Measurements from ENCODE around the gene PRLH.

PRLH gene

GRCh38 chr2:237549643-237550415, 16.5 kb upstream of the PRLH start:
- 80% methylated on average over 17 of the region's 17 CpGs for WGBS, 2 experiments
- H3K36me3 ChIP-seq (ENCODE audit: control insufficient read depth, insufficient read depth, low read length), result no peaks in the 10 kb centered on the region
- H3K9me3 ChIP-seq (ENCODE audit: control insufficient read depth, low read length), result no peaks in the 10 kb centered on the region

DNA sequence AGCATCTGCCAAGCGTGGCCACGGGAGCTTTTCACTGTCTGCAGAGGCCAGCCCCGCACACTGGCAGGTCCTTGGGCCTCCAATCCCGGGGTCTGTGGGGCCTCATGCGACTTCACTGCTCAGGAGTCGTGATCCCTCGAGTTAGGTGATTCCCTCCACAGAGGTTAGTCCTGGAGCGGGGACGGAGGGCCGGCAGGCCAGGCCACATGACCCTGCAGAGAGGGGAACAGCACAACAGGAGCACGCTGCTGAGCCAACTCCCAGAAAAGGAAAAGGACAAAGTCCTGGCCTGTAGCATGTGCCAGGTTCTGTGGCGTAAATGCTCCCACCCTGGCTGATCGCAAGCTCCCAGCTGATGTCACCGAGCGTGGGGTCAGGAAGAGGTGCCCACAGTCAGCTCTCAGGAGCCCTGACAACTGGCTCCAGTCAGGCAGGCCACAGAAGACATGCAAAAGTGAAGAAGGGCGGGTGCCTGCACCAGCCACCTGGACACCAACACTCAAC, 15.3 kb upstream of the PRLH start:
- no peaks in the 10 kb centered on the region for H3K27me3 ChIP-seq (ENCODE audit: control insufficient read depth, insufficient read depth, low read length, poor library complexity, severe bottlenecking)
- H3K36me3 ChIP-seq (ENCODE audit: control insufficient read depth, insufficient read depth, low read length), result no peaks in the 10 kb centered on the region

More at GRCh38 chr2:237549643-237550415, 16.5 kb upstream of the PRLH start:
- Histone ChIP-seq H3K4me1 (ENCODE audit: control insufficient read depth, insufficient read depth, low read length) (no peaks in the 10 kb centered on the region), H3K4me3 (ENCODE audit: insufficient read depth, low read depth, low read length) (no peak overlapping the region), H3K27ac (ENCODE audit: insufficient read depth, low read depth, low read length, poor library complexity, severe bottlenecking) (no peak overlapping the region), H3K27me3 (ENCODE audit: control insufficient read depth, insufficient read depth, low read length, poor library complexity, severe bottlenecking) (no peaks in the 10 kb centered on the region)

GRCh38 chr2:237552908-237553307, 13.5 kb upstream of the PRLH start:
- WGBS, 2 experiments, result 85 to 90% methylated on average over 6 of the region's 6 CpGs
- Histone ChIP-seq H3K36me3 (ENCODE audit: control insufficient read depth, insufficient read depth, low read length) (no peaks in the 10 kb centered on the region), H3K4me3 (ENCODE audit: insufficient read depth, low read depth, low read length) (no peak overlapping the region), H3K9me3 (ENCODE audit: control insufficient read depth, low read length) (no peaks in the 10 kb centered on the region), H3K4me1 (ENCODE audit: control insufficient read depth, insufficient read depth, low read length) (no peaks in the 10 kb centered on the region), H3K27ac (ENCODE audit: insufficient read depth, low read depth, low read length, poor library complexity, severe bottlenecking) (no peak overlapping the region), H3K27me3 (ENCODE audit: control insufficient read depth, insufficient read depth, low read length, poor library complexity, severe bottlenecking) (no peaks in the 10 kb centered on the region)

More for the DNA sequence above, 15.3 kb upstream of the PRLH start:
- Histone ChIP-seq H3K4me3 (ENCODE audit: insufficient read depth, low read depth, low read length) (no peak overlapping the region), H3K4me1 (ENCODE audit: control insufficient read depth, insufficient read depth, low read length) (no peaks in the 10 kb centered on the region), H3K27ac (ENCODE audit: insufficient read depth, low read depth, low read length, poor library complexity, severe bottlenecking) (no peak overlapping the region), H3K9me3 (ENCODE audit: control insufficient read depth, low read length) (no peaks in the 10 kb centered on the region)
- WGBS, 2 experiments, result 92 to 94% methylated on average over 16 of the region's 16 CpGs

- Histone ChIP-seq H3K27me3 (ENCODE audit: control insufficient read depth, insufficient read depth, low read length, poor library complexity, severe bottlenecking) (no peaks in the 10 kb centered on the region), H3K4me1 (ENCODE audit: control insufficient read depth, insufficient read depth, low read length) (no peaks in the 10 kb centered on the region), H3K4me3 (ENCODE audit: insufficient read depth, low read depth, low read length) (no peak overlapping the region), H3K27ac (ENCODE audit: insufficient read depth, low read depth, low read length, poor library complexity, severe bottlenecking) (no peak overlapping the region), H3K9me3 (ENCODE audit: control insufficient read depth, low read length) (no peaks in the 10 kb centered on the region), H3K36me3 (ENCODE audit: control insufficient read depth, insufficient read depth, low read length) (no peaks in the 10 kb centered on the region)
- WGBS, 2 experiments, result 85% methylated on average over 7 of the region's 7 CpGs
Measured at GRCh38 chr2:237553948-237554347, 12.4 kb upstream of the PRLH start.

- H3K36me3 ChIP-seq (ENCODE audit: control insufficient read depth, insufficient read depth, low read length), result no peaks in the 10 kb centered on the region
- no peak overlapping the region for H3K27ac ChIP-seq (ENCODE audit: insufficient read depth, low read depth, low read length, poor library complexity, severe bottlenecking)
- H3K9me3 ChIP-seq (ENCODE audit: control insufficient read depth, low read length), result no peaks in the 10 kb centered on the region
- H3K27me3 ChIP-seq (ENCODE audit: control insufficient read depth, insufficient read depth, low read length, poor library complexity, severe bottlenecking), result no peaks in the 10 kb centered on the region
- WGBS, 2 experiments, result 92% methylated on average over 1 of the region's 1 CpG; no CpG with 5 or more reads in 1 of the 2 experiments
- no peak overlapping the region for H3K4me3 ChIP-seq (ENCODE audit: insufficient read depth, low read depth, low read length)
- no peaks in the 10 kb centered on the region for H3K4me1 ChIP-seq (ENCODE audit: control insufficient read depth, insufficient read depth, low read length)
Measured at GRCh38 chr2:237555560-237555959, 10.8 kb upstream of the PRLH start.

GRCh38 chr2:237556773-237557632, 9.4 kb upstream of the PRLH start:
- no peak overlapping the region for H3K27ac ChIP-seq (ENCODE audit: insufficient read depth, low read depth, low read length, poor library complexity, severe bottlenecking)
- H3K36me3 ChIP-seq (ENCODE audit: control insufficient read depth, insufficient read depth, low read length), result no peaks in the 10 kb centered on the region
- H3K4me3 ChIP-seq (ENCODE audit: insufficient read depth, low read depth, low read length), result no peak overlapping the region
- no peaks in the 10 kb centered on the region for H3K27me3 ChIP-seq (ENCODE audit: control insufficient read depth, insufficient read depth, low read length, poor library complexity, severe bottlenecking)
- H3K4me1 ChIP-seq (ENCODE audit: control insufficient read depth, insufficient read depth, low read length), result no peaks in the 10 kb centered on the region
- WGBS, 2 experiments, result 75 to 80% methylated on average over 11 of the region's 11 CpGs
- H3K9me3 ChIP-seq (ENCODE audit: control insufficient read depth, low read length), result no peaks in the 10 kb centered on the region

- Histone ChIP-seq H3K4me3 (ENCODE audit: insufficient read depth, low read depth, low read length) (no peak overlapping the region), H3K27ac (ENCODE audit: insufficient read depth, low read depth, low read length, poor library complexity, severe bottlenecking) (no peak overlapping the region), H3K27me3 (ENCODE audit: control insufficient read depth, insufficient read depth, low read length, poor library complexity, severe bottlenecking) (no peaks in the 10 kb centered on the region), H3K4me1 (ENCODE audit: control insufficient read depth, insufficient read depth, low read length) (no peaks in the 10 kb centered on the region), H3K36me3 (ENCODE audit: control insufficient read depth, insufficient read depth, low read length) (no peaks in the 10 kb centered on the region), H3K9me3 (ENCODE audit: control insufficient read depth, low read length) (no peaks in the 10 kb centered on the region)
- 83 to 84% methylated on average over 4 of the region's 4 CpGs for WGBS, 2 experiments
Measured at GRCh38 chr2:237557633-237558015, 8.8 kb upstream of the PRLH start.

- 86 to 88% methylated on average over 22 of the region's 22 CpGs for WGBS, 2 experiments
- no peaks in the 10 kb centered on the region for H3K27me3 ChIP-seq (ENCODE audit: control insufficient read depth, insufficient read depth, low read length, poor library complexity, severe bottlenecking)
- no peak overlapping the region for H3K4me3 ChIP-seq (ENCODE audit: insufficient read depth, low read depth, low read length)
- H3K27ac ChIP-seq (ENCODE audit: insufficient read depth, low read depth, low read length, poor library complexity, severe bottlenecking), result no peak overlapping the region
- H3K9me3 ChIP-seq (ENCODE audit: control insufficient read depth, low read length), result no peaks in the 10 kb centered on the region
- no peaks in the 10 kb centered on the region for H3K4me1 ChIP-seq (ENCODE audit: control insufficient read depth, insufficient read depth, low read length)
- no peaks in the 10 kb centered on the region for H3K36me3 ChIP-seq (ENCODE audit: control insufficient read depth, insufficient read depth, low read length)
Measured at GRCh38 chr2:237558961-237559641, 7.3 kb upstream of the PRLH start.

DNA sequence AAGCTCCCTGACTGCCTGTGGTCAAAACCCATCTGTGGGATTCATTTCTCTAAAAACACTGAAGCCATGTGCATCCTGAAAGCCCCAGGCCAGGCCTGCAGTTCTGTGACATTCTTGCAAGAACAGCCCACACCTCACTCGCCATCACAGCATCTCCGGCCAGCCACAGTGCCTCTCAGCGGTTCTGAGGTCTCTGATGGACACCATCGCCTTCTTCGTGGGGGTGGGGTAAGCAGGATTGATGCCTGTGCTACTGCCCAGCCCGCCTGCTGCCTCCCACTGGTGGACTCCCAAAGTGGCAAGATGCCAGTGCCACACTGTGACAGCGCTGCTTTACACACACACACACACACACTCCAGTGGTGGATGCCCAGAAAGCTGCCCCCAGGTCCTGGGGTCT, 5.2 kb upstream of the PRLH start:
- H3K4me1 ChIP-seq (ENCODE audit: control insufficient read depth, insufficient read depth, low read length), result no peaks in the 10 kb centered on the region
- WGBS, 2 experiments, result 90 to 93% methylated on average over 7 of the region's 7 CpGs
- no peak overlapping the region for H3K4me3 ChIP-seq (ENCODE audit: insufficient read depth, low read depth, low read length)
- no peak overlapping the region for H3K27ac ChIP-seq (ENCODE audit: insufficient read depth, low read depth, low read length, poor library complexity, severe bottlenecking)
- H3K27me3 ChIP-seq (ENCODE audit: control insufficient read depth, insufficient read depth, low read length, poor library complexity, severe bottlenecking), result no peaks in the 10 kb centered on the region
- H3K36me3 ChIP-seq (ENCODE audit: control insufficient read depth, insufficient read depth, low read length), result no peaks in the 10 kb centered on the region
- no peaks in the 10 kb centered on the region for H3K9me3 ChIP-seq (ENCODE audit: control insufficient read depth, low read length)

- H3K4me1 ChIP-seq (ENCODE audit: control insufficient read depth, insufficient read depth, low read length), result no peaks in the 10 kb centered on the region
- no peak overlapping the region for H3K27ac ChIP-seq (ENCODE audit: insufficient read depth, low read depth, low read length, poor library complexity, severe bottlenecking)
- no peaks in the 10 kb centered on the region for H3K36me3 ChIP-seq (ENCODE audit: control insufficient read depth, insufficient read depth, low read length)
- 43 to 47% methylated on average over 14 of the region's 14 CpGs for WGBS, 2 experiments
- no peaks in the 10 kb centered on the region for H3K9me3 ChIP-seq (ENCODE audit: control insufficient read depth, low read length)
- H3K27me3 ChIP-seq (ENCODE audit: control insufficient read depth, insufficient read depth, low read length, poor library complexity, severe bottlenecking), result no peaks in the 10 kb centered on the region
- no peak overlapping the region for H3K4me3 ChIP-seq (ENCODE audit: insufficient read depth, low read depth, low read length)
Measured at GRCh38 chr2:237563816-237564215, 2.6 kb upstream of the PRLH start.

Measured in ectodermal cell (in vitro differentiated cells).